Upper lobe of right lung (tissue), 1 donor: ENCODE measurements around the gene RING1. TPM values are rescaled to one million over a fixed set of nuclear protein-coding genes. Genes with fewer than 3 reads are reported as not detected.

Source experiments
- ATAC-seq: fragments of 200-7000 bp; cut with Tn5 transposase; one replicate; pipeline ENCODE4 v1.9.1; 2020; ENCODE audit warnings: mild to moderate bottlenecking, moderate library complexity
- DNase-seq: peaks from one replicate; pipeline ENCODE4 v3.0.0-alpha.2; 2020
- H3K27ac ChIP-seq: fragments of 200-600 bp; one replicate; pipeline ENCODE4 v1.8.0; 2022
- H3K27me3 ChIP-seq: fragments of 200-600 bp; one replicate; pipeline ENCODE4 v1.8.0; 2022; ENCODE audit warnings: mild to moderate bottlenecking
- H3K36me3 ChIP-seq: fragments of 200-600 bp; one replicate; pipeline ENCODE4 v1.8.0; 2022
- H3K4me1 ChIP-seq: fragments of 200-600 bp; one replicate; pipeline ENCODE4 v1.8.0; 2022
- H3K4me3 ChIP-seq: fragments of 200-600 bp; one replicate; pipeline ENCODE4 v1.8.0; 2022; ENCODE audit warnings: mild to moderate bottlenecking
- H3K9me3 ChIP-seq: fragments of 200-600 bp; one replicate; pipeline ENCODE4 v1.8.0; 2022
- intact Hi-C: fragments of 100-400 bp; cut with DNase I; formaldehyde crosslinking; loops from one replicate; pipeline ENCODE4 v1.11.0; 2022
- total RNA-seq: library from RNA; stranded (reverse); fragmentation: NEBNext Ultra II Directional; extraction: Animal tissue kit (Norgen Biotek cat#: 25700); gene quantifications from one replicate; pipeline ENCODE4 v1.2.1, GENCODE V29; 2021
- TF ChIP-seq, protein P1 (sequence below): fragments of 200-600 bp; IDR thresholded peaks from one replicate; pipeline ENCODE4 v1.8.0; 2022; ENCODE audit warnings: antibody characterized with exemption
- donor health status: DM: no; HTN: yes; CAD: no; lungs with severe emphysema.

The RING1 gene
- total RNA-seq, 1 donor from 2014 or later: 42.0 TPM

DNA sequence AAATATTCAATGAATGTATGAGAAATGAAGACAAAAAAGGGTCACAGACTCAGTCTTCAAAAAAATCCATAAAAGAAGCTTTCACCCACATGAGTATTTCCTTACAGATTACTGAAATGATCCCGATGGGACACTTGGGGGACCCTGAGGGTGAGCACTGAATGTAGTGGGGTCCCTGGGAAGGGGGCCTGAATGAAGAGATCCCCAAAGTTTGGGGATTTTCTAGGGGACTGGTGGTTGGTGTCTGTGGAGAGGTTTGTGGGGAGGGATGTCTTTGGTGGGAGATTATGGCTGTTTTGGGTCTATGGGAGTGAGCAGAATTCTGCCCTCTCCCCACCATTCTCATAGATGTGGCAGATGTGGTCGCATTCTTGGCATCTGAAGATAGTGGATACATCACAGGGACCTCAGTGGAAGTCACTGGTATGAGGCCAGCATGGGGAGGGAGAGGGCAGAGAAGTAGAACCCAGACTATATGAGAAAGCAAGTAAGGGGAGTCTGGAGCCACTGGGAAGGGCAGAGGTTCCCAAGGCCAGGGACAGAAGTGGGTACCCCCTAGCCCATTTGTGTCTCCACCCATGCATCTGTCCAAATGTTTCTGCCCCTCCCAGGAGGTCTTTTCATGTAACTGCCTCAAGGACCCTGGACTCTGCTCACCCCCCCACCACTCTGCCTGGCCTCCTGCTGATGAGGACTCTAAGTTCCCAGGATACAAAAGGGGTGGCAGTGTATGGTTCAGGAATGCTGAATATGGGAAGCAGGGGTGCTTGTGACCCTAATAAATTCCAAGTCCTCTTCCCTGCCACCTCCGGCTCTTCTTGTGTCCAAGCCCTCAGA is 2.1 kb upstream of the RING1 start:
- Histone ChIP-seq H3K36me3 (peaks cover 38% of the 10 kb centered on the region), H3K27me3 (no peaks in the 10 kb centered on the region), H3K9me3 (no peaks in the 10 kb centered on the region), H3K4me3 (no peak overlapping the region), H3K27ac (no peak overlapping the region), H3K4me1 (peaks cover 39% of the 10 kb centered on the region)
- TF ChIP-seq, protein P1, sequence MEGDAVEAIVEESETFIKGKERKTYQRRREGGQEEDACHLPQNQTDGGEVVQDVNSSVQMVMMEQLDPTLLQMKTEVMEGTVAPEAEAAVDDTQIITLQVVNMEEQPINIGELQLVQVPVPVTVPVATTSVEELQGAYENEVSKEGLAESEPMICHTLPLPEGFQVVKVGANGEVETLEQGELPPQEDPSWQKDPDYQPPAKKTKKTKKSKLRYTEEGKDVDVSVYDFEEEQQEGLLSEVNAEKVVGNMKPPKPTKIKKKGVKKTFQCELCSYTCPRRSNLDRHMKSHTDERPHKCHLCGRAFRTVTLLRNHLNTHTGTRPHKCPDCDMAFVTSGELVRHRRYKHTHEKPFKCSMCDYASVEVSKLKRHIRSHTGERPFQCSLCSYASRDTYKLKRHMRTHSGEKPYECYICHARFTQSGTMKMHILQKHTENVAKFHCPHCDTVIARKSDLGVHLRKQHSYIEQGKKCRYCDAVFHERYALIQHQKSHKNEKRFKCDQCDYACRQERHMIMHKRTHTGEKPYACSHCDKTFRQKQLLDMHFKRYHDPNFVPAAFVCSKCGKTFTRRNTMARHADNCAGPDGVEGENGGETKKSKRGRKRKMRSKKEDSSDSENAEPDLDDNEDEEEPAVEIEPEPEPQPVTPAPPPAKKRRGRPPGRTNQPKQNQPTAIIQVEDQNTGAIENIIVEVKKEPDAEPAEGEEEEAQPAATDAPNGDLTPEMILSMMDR: no peak
- DNase-seq: no peak
- ATAC-seq: no peak
- intact Hi-C loops: no loop called here

DNA sequence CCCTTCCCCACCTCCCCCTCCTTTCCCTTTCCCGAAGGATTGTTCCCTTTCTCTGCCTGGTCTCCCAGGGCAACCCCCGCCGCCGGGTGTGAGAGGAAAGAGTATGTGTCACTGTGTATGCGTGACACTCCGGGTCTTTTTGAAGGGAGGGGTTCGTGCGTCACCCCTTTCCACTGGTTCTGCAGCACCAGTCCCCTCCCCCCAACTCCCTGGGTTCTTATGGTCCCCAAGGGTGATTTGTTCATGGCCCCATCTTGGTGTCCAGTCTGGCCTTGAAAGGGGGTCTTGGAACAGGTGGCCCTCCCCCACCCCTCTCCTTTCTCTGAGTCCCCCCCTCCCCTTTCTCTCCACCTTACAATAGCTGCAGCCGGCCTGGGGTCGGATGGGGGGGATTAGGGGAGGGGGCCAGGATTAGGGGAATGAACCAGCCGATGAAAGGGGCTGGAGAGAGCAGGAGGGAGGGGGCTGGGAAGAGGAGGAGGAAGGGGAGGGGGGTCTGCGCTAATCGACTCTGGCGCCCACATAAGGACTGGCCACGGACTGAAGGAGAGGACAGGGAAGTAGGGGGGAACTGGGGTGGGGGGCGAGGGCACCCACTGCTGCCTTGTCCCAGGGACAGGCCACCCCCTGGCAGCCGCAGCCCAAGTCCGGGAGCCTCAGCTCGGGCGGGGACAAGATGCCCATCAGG is 1.3 kb upstream of the RING1 start:
- Histone ChIP-seq H3K9me3 (no peaks in the 10 kb centered on the region), H3K27ac (peak overlapping the region; percentile 96), H3K27me3 (no peaks in the 10 kb centered on the region), H3K4me3 (peak overlapping the region; percentile 97), H3K36me3 (peaks cover 40% of the 10 kb centered on the region), H3K4me1 (peaks cover 32% of the 10 kb centered on the region)
- ATAC-seq (no peak), DNase-seq (no peak)
- TF ChIP-seq, protein P1: no peak
- intact Hi-C loops: no loop called here

DNA sequence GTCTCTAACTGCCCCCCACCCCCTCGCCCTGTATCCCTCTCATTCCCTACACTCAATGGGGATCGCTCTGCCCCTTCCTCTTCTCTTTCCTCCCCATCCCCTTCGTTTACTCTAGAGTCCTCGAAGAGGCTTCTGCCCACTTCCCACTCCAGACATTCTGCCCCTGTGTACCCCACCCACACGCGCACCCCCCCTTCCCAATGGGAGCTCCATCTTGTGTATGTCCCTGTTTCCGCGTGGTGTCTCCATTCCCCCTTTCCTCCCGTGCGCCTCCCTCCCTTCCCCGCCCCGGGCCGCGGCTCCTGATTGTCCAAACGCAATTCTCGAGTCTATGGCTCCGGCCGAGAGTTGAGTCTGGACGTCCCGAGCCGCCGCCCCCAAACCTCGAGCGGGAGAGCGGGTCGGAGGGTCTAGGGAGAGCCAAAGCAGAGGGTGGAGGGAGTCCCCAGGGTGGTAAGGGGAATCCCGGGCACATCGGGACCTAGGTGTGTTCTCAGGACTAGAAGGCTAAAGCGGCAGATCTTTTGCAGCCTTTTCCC is 679 bp upstream of the RING1 start:
- Histone ChIP-seq H3K36me3 (peaks cover 37% of the 10 kb centered on the region), H3K27ac (peak overlapping the region; percentile 96), H3K4me1 (peaks cover 28% of the 10 kb centered on the region), H3K4me3 (peak overlapping the region; percentile 97), H3K27me3 (no peaks in the 10 kb centered on the region), H3K9me3 (no peaks in the 10 kb centered on the region)
- ATAC-seq (peak; percentile 7), DNase-seq (peak; percentile 85)
- TF ChIP-seq, protein P1: no peak
- intact Hi-C loops: no loop called here

DNA sequence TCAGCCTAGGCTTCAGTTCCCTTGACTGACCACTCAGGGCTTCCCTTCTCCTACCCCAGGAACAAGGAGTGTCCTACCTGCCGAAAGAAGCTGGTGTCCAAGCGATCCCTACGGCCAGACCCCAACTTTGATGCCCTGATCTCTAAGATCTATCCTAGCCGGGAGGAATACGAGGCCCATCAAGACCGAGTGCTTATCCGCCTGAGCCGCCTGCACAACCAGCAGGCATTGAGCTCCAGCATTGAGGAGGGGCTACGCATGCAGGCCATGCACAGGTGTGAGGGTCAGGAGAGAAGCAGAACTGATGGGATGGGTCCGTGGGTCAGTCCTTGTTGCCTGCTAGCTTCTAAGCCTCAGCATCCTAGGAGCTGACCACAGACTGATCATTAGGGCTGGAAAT is 1.6 kb downstream of the RING1 start:
- H3K27ac ChIP-seq: no peak overlapping the region
- H3K9me3 ChIP-seq: no peaks in the 10 kb centered on the region
- H3K27me3 ChIP-seq: no peaks in the 10 kb centered on the region
- H3K4me1 ChIP-seq: peaks cover 36% of the 10 kb centered on the region
- intact Hi-C loops: no loop called here
- peaks cover 21% of the 10 kb centered on the region for H3K36me3 ChIP-seq
- TF ChIP-seq, protein P1: no peak
- DNase-seq (no peak), ATAC-seq (no peak)
- no peak overlapping the region for H3K4me3 ChIP-seq

DNA sequence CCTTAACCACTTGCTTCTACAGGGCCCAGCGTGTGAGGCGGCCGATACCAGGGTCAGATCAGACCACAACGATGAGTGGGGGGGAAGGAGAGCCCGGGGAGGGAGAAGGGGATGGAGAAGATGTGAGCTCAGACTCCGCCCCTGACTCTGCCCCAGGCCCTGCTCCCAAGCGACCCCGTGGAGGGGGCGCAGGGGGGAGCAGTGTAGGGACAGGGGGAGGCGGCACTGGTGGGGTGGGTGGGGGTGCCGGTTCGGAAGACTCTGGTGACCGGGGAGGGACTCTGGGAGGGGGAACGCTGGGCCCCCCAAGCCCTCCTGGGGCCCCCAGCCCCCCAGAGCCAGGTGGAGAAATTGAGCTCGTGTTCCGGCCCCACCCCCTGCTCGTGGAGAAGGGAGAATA is 2.8 kb downstream of the RING1 start:
- no peaks in the 10 kb centered on the region for H3K27me3 ChIP-seq
- ATAC-seq (no peak), DNase-seq (no peak)
- intact Hi-C loops: no loop called here
- TF ChIP-seq, protein P1: no peak
- peaks cover 21% of the 10 kb centered on the region for H3K36me3 ChIP-seq
- no peak overlapping the region for H3K27ac ChIP-seq
- H3K9me3 ChIP-seq: no peaks in the 10 kb centered on the region
- H3K4me1 ChIP-seq: peaks cover 28% of the 10 kb centered on the region
- H3K4me3 ChIP-seq: no peak overlapping the region
